IPS-11a (cell line): ENCODE data around the gene RAPGEF6.
"Not testable (repeated sequence)": the region's sequence is repeated elsewhere in the genome, so short reads cannot be mapped to it uniquely, and the experiment has no call there.

Source experiments
- H3K4me3 ChIP-seq: one replicate; pipeline ENCODE4 v1.5.1; 2013; ENCODE audit warnings: low read depth, low read length, control low read depth

RAPGEF6 gene, protein sequence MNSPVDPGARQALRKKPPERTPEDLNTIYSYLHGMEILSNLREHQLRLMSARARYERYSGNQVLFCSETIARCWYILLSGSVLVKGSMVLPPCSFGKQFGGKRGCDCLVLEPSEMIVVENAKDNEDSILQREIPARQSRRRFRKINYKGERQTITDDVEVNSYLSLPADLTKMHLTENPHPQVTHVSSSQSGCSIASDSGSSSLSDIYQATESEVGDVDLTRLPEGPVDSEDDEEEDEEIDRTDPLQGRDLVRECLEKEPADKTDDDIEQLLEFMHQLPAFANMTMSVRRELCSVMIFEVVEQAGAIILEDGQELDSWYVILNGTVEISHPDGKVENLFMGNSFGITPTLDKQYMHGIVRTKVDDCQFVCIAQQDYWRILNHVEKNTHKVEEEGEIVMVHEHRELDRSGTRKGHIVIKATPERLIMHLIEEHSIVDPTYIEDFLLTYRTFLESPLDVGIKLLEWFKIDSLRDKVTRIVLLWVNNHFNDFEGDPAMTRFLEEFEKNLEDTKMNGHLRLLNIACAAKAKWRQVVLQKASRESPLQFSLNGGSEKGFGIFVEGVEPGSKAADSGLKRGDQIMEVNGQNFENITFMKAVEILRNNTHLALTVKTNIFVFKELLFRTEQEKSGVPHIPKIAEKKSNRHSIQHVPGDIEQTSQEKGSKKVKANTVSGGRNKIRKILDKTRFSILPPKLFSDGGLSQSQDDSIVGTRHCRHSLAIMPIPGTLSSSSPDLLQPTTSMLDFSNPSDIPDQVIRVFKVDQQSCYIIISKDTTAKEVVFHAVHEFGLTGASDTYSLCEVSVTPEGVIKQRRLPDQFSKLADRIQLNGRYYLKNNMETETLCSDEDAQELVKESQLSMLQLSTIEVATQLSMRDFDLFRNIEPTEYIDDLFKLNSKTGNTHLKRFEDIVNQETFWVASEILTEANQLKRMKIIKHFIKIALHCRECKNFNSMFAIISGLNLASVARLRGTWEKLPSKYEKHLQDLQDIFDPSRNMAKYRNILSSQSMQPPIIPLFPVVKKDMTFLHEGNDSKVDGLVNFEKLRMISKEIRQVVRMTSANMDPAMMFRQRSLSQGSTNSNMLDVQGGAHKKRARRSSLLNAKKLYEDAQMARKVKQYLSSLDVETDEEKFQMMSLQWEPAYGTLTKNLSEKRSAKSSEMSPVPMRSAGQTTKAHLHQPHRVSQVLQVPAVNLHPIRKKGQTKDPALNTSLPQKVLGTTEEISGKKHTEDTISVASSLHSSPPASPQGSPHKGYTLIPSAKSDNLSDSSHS (N-terminal part only)

DNA sequence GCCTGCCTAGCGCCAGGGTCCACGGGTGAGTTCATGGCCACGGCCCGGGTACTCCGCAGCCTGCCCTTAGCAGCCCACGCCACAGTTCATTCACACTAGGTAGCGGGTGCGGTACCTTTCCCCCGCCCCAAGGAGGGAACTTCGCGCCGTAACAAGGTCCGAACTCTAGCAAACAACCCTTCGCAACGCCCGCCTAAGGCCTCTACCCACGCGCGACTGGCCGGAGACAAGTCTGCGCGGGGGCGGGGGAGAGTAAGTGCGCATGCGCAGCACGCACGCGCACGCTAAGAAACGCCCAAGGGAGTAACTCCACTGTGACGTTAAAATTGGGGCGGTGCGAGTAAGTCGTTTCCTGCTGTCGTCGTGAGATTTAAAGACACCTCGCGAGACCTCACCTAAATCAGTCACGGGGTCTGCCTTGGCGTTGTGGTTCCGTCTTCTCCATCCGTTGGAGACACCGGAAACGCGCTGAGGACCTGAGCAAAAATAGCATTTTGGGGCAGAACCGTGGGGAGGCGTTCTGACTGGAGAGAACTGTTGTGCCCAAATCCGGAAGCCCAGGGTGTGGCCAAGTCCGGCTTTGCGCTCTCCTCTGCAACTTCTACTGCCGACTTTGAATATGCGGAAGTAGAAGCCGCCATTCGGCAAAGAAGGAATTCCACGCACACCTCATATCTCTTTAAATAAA lies at the start of gene RAPGEF6:
Gene RAPGEF6 (minus strand): TSS at position 234 of the 688 bp plus-strand sequence. CDS start 199 bp downstream, at position 35.
- H3K4me3 ChIP-seq: peak within 1 kb of the TSS; percentile 97

DNA sequence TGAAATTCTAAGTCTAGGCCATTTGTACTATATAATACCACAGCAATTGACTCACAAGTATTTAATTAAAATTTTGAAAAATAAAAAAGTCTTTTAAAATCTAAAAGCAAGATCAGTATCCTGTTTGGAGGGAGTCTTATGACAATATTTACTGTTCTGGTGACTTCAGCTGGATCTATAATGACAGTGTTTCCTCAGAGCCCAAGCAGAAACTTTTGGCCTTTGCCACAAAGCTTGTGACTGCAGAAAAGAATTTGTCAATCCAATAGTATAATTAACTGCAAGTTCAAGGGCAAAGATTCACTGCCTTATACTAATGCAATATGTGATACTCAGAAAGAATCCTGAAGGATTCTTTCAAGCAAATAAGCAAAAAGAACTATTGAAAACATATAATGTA lies 49.6 kb upstream of the RAPGEF6 start:
- H3K4me3 ChIP-seq: no peak overlapping the region

DNA sequence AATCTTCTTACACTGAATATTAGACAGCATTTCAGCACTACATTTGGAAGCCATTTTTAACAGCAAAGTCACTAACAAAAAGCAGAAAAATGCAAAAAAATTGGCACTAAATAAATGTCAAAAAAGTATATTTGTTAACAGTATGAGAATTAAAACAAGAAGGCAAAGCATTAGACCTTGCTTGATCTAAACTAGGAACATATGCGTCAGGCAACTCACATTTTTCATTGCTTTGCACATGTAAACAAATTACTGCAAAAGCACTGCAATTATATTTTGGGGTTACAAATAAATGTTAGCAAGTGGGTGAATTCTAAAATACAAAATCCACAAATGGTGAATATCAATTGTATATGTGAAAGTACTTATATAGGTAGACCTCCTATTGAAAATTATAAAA lies 49.0 kb upstream of the RAPGEF6 start:
- H3K4me3 ChIP-seq: no peak overlapping the region

DNA sequence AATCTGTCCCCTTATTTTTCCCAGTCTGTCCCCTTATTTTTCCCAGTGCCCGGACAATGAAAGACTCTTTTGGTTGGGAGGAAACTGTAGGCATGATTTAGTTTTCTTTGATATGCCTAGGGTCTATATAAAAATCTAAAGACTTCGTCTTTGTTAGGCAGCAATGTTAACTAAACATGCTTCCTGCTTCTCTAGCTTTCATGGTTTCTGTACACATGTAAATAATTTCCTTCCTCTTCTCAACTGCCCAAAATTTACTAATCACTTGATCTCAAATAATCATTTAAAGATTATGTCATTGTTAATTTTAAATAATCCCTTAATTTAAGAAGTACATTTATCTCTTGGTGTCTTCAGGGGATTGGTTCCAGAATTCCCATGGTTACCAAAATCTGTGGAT lies 47.8 kb upstream of the RAPGEF6 start:
- no peak overlapping the region for H3K4me3 ChIP-seq

DNA sequence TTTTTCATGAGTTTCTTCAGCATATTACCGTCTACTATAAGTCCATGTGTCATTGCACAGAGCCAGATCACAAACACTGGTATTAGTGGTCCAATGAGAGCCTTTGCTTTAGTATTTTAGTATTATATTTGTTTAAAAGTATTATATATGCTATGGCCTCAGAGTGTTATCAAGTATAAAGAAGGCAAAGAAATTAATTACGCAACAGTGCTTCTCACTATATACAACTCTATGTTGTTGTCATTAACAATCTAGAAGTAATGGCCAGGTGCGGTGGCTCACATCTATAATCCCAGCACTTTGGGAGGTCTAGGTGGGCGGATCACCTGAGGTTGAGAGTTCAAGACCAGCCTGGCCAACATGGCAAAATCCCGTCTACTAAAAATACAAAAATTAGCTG lies 47.1 kb upstream of the RAPGEF6 start:
- no peak overlapping the region for H3K4me3 ChIP-seq

DNA sequence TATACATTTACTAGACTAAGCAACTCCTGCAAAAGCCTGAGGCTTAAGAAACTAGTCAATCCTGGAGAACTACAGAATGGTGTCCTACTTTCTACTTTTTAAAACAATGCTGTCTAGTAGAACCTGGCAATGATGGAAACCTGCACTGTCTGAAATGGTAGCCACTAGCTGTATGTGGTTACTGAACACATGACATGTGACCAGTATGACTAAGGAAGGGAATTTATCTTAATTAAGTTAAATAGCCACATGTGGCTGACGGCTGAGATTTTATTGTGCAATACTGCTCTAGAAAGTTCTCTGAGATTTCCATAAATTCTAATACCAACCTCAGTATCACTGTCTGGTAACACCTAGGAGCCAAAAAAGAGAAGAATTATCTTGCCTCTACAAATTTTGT lies 44.9 kb upstream of the RAPGEF6 start:
- H3K4me3 ChIP-seq: no peak overlapping the region

DNA sequence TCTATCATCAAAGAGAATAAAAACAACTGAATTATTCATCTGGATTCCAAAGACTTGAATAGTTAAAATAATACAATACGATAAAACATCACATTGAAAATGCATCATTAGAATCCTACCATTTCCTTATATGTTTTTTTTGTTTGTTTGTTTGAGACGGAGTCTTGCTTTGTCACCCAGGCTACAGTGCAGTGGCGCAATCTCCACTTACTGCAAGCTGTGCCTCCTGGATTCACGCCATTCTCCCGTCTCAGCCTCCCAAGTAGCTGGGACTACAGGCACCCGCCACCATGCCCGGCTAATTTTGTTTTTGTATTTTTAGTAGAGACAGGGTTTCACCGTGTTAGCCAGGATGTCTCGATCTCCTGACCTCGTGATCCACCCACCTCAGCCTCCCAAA lies 43.2 kb upstream of the RAPGEF6 start:
- not testable (repeated sequence) for H3K4me3 ChIP-seq

DNA sequence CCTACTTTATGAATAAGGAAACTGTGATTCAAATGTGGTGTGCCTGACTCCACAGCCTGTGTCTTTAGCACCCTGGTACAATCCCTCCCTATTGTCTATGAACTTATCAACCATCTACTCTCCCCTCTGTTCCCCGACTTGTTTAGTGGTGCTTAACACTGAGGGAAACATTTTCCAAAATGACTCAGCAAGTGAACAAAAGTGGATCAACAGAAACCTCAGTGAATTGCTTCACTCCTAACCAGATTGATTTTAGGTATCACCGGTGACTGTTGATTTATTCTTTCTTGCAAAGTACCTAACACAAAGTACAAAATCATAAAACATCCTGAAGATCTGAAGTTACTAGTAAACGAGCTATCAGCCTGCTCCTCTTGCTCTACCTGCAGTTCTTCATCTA lies 42.1 kb upstream of the RAPGEF6 start:
- no peak overlapping the region for H3K4me3 ChIP-seq

DNA sequence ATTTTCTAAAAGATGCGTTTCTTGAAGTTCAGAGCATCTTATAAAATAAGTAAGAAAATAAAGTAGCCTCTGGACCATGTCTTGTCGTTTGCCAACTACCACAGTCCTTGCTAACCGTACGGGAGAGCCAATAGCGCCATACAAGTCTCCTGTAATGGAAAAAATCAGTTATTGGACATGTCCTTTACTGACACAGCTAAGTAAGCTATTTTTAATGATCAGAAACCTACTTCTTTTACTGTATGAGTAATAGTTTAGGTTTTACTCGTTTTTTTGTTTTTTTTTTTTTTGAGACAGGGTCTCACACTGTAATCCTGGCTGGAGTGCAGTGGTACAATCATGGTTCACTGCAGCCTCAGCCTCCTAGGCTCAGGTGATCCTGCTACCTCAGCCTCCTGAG lies 37.7 kb upstream of the RAPGEF6 start:
- no peak overlapping the region for H3K4me3 ChIP-seq

DNA sequence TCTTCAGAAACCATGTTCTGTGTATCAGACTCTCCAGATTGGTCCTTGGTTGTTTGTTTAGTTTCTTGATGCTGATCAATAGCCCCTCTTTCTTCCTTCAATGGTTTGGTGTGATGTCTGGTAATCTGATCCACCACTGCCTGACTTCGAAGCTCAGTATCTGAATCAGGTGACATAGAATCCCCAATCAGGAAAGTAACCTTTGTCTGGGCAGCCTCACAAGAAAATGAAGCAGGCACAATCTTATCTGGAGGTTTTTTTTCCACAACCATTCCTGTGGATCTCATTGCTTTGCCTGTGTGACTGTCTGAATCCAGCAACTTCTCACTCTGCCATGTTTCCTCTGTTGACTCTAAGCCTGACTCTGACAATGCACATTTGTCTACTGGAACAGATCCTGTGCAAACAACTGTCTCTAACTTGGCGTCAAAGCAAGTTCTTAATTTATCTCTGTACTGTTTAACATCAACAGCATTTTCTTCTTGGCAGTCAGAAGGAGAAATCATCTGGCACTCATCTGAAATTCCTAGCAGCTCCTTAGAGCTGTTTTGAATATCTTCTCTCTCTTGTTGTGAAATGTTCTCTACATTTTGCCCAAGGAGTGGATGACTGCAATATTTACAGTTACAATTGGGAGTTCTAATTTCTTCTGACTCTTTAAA lies 37.1 kb upstream of the RAPGEF6 start:
- H3K4me3 ChIP-seq: no peak overlapping the region

DNA sequence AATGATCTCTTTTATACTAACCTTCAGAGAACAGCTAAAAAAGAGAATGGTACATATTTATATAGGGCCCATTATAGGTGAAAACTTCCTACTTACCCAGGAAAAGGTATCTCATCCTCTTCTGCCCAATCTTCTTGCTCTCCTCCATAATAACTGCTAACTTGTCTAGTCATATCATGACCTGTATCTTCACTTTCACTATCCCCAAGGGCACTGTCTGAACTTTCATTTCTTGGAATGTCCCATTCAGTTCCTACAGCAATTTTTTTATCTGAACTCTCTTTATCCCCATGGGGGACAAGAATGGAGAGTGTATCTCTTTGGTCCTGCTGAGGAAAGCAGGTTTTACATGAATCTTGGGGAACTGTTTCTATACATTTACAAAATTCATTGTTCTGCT lies 36.4 kb upstream of the RAPGEF6 start:
- H3K4me3 ChIP-seq: no peak overlapping the region

DNA sequence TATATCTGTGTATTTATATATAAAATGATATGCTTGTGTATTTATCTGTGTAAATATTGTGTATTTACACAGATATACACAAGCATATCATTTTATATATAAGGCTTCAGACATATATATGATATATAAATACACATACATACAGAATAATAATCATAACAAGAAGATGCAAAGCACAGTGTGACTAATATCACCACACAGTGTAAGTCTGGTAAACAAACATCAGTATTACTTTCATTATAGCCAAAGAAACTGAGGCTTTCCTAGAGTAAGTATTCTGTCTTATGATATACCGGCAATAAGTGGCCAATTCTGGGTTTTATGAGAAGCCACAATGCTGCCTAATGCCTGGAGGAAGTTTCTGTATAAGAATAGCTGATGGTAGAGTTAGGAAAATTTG lies 29.9 kb upstream of the RAPGEF6 start:
- H3K4me3 ChIP-seq: no peak overlapping the region

DNA sequence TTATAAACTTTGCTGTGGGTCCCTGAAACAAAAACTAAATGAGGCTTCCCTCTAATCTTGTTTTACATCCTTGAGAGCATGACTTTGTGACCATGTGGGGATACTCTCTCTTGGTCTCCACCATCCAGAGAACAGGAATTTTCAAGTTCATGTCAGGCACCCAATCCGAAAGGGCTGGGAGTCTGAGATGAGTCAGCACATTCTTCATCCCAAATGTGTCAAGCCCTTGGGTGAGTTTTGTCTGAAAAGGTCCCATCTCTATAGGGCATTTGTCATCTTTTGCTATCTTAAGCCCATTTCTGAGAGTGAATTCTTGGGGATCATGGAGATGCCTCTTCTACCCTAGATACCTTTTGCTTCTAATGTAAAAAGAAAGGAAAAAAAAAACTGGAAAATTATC lies 26.9 kb upstream of the RAPGEF6 start:
- no peak overlapping the region for H3K4me3 ChIP-seq

DNA sequence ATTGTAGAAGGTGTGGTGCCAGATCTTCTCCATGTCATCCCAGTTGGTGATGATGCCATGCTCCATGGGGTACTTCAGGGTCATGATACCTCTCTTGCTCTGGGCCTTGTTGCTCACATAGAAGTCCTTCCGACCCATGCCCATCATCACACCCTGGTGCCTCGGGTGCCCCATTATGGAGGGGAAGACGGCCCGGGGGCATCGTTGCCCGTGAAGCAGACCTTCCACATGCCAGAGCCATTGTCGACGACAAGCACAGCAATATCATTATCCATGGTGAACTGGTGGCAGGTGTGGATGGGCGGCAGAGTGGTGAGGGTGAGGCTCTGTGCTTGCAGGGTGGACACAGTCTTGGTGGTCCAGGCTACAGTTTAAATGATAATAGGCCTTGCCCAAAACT lies 24.8 kb upstream of the RAPGEF6 start:
- no peak overlapping the region for H3K4me3 ChIP-seq

DNA sequence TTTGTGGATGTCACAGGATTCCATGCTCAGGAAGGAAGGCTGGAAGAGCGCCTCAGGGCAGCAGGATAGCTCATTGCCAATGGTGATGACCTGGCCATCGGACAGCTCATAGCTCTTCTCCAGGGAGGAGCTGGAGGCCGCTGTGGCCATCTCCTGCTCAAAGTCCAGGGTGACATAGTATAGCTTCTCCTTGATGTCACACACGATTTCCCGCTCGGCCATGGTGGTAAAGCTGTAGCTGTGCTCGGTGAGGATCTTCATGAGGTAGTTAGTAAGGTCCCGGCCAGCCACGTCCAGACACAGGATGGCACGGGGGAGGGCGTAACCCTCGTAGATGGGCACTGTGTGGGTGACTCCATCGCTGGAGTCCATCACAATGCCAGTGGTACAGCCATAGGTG lies 24.3 kb upstream of the RAPGEF6 start:
- H3K4me3 ChIP-seq: no peak overlapping the region

DNA sequence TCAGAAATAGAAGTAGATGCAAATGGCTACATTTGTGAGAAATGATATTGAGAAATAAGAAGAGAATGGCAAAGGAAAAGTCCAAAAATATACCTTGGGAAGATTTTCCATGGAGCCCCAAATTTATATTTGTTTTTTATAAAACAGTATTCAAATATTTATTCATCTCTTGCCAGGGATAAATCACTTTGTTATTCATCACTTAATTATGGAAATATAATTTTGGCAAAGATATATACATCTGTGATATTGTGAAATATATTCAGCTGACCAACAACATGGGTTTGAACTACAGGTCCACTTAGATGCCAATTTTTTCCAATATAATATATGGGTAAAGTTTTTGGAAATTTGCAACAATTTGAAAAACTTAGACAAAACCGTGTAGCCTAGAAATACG lies 19.7 kb upstream of the RAPGEF6 start:
- no peak overlapping the region for H3K4me3 ChIP-seq

DNA sequence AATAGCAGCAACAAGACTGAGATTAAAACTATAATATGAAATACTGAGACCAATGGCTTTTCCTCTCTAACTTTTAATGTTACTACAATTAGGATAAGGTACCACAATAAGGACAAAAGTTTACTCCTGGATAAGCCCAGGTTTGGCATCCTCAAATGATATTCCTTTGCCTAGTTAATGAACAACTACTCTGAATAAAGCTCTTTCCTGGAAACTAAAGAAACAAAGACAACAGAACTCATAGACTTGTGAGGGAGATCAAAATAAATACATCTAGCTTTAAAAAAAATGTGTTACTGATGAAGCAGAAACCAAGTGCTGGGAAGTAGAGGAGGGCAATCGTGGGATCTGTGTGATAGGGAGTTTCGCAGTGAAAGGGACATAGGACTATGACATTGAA lies 19.3 kb upstream of the RAPGEF6 start:
- no peak overlapping the region for H3K4me3 ChIP-seq

DNA sequence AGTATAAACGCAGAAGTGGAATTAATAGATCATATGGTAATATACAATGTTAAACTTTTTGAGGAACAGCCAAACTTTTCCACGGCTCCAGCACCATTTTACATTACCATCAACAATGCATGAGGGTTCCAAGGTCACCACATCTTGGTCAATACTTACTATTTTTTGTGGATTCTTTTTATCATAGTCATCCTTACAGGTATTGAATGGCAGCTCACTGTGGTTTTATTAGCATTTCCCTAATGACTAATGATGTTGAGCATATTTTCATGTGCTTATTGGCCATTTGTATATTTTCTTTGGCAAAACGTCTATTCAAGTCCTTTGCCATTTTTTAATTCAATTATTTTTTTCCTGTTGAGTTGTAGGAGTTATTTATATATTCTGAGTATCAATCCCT lies 14.1 kb upstream of the RAPGEF6 start:
- no peak overlapping the region for H3K4me3 ChIP-seq

DNA sequence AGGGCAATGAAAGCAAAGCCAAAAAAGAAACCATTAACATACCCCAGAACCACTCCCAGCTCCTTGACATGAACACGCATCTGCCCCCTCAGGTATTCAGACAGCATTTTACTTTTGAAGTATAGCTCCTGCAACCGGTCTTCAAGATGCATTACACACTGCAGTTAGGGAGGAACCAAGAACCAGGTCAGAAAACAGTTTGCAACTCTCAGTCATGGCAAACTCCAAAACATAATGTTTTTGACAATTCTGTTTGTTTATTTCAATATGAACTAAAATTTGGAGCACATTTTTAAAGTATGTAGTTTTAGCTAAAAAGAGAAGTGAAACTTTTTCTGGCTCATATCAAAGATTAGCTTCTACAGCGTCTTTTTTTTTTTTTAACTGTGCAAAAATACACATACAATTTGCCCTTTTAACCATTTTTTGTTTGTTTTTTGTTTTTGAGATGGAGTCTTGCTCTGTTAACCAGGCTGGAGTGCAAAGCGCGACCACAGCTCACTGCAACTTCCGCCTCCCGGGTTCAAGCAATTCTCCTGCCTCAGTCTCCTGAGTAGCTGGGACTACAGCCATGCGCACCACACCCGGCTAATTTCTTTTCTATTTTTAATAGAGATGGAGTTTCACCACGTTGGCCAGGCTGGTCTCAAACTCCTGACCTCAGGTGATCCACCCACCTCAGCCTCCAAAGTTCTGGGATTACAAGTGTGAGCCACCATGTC lies 12.2 kb upstream of the RAPGEF6 start:
- H3K4me3 ChIP-seq: no peak overlapping the region

DNA sequence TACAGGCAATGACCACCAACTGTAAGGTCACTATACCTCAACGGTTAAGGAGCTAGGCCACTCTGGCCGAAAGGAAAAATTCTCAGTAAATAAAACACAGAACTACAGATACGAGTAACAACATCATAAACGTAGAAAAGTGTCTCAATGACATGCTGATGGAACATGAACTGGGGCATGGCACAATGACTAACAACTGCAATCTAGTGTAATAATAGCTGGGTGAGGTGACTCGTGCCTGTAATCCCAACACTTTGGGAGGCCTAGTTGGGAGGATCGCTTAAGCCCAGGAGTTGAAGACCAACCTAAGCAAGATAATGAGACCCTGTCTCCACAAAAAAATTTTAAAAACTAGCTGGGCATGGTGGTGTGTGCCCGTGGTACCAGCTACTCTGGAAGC lies 9.8 kb upstream of the RAPGEF6 start:
- H3K4me3 ChIP-seq: no peak overlapping the region
